Measurements from ENCODE around the gene SUGT1. TPM values are rescaled to one million over a fixed set of nuclear protein-coding genes. Genes with fewer than 3 reads are reported as not detected.

Gene SUGT1
- total RNA-seq, 1 experiment from 2014 or later: 43.2 TPM

GRCh38 chr13:52701728-52702465 is 49.3 kb downstream of the SUGT1 start:
- Histone ChIP-seq H3K27ac (ENCODE audit: low read length) (no peak overlapping the region), H3K4me1 (ENCODE audit: control insufficient read depth, insufficient read depth, low read length) (no peaks in the 10 kb centered on the region), H3K9me3 (ENCODE audit: control insufficient read depth, insufficient read depth, low read depth, low read length) (no peaks in the 10 kb centered on the region), H3K36me3 (ENCODE audit: control insufficient read depth, insufficient read depth, low read length) (no peaks in the 10 kb centered on the region), H3K4me3 (ENCODE audit: low read depth in 2 of 2, low read length in 2 of 2) (no peak overlapping the region), H3K27me3 (ENCODE audit: control insufficient read depth, insufficient read depth, low read length) (no peaks in the 10 kb centered on the region)
- ATAC-seq (no peak), DNase-seq (ENCODE audit: low read depth, low spot score) (no peak)
- BruUV-seq (replicated peaks): no TSS peak
- TF ChIP-seq REST (IDR thresholded peaks at IDR 0.05; ENCODE audit: insufficient read depth in 1 of 2, low read depth in 2 of 2, low read length in 1 of 2) (no peak), TCF7L2 (IDR thresholded peaks at IDR 0.05; ENCODE audit: low read depth, low read length) (no peak), SIN3A (IDR thresholded peaks at IDR 0.05; ENCODE audit: borderline replicate concordance, insufficient read depth, low read depth, low read length) (no peak), CTCF (IDR thresholded peaks at IDR 0.05) (no peak), POLR2AphosphoS5 (IDR thresholded peaks at IDR 0.05; ENCODE audit: low read depth, low read length) (no peak)
- intact Hi-C loops (cut with micrococcal nuclease; ENCODE audit: unreplicated experiment) (no loop called here), in situ Hi-C loops (cut with HindIII; ENCODE audit: low pct_unique_long_range_greater_than_20kb, low sequenced_read_pairs) (no loop called here)
- POLR2A ChIA-PET: no interaction called here
- CTCF ChIA-PET: no interaction called here

GRCh38 chr13:52703482-52703881 is 50.8 kb downstream of the SUGT1 start:
- TF ChIP-seq TCF7L2 (IDR thresholded peaks at IDR 0.05; ENCODE audit: low read depth, low read length) (no peak), POLR2AphosphoS5 (IDR thresholded peaks at IDR 0.05; ENCODE audit: low read depth, low read length) (no peak), CTCF (IDR thresholded peaks at IDR 0.05) (no peak), SIN3A (IDR thresholded peaks at IDR 0.05; ENCODE audit: borderline replicate concordance, insufficient read depth, low read depth, low read length) (no peak), REST (IDR thresholded peaks at IDR 0.05; ENCODE audit: insufficient read depth in 1 of 2, low read depth in 2 of 2, low read length in 1 of 2) (no peak)
- POLR2A ChIA-PET: no interaction called here
- Histone ChIP-seq H3K9me3 (ENCODE audit: control insufficient read depth, insufficient read depth, low read depth, low read length) (no peaks in the 10 kb centered on the region), H3K27me3 (ENCODE audit: control insufficient read depth, insufficient read depth, low read length) (no peaks in the 10 kb centered on the region), H3K4me1 (ENCODE audit: control insufficient read depth, insufficient read depth, low read length) (no peaks in the 10 kb centered on the region), H3K36me3 (ENCODE audit: control insufficient read depth, insufficient read depth, low read length) (no peaks in the 10 kb centered on the region), H3K27ac (ENCODE audit: low read length) (no peak overlapping the region), H3K4me3 (ENCODE audit: low read depth in 2 of 2, low read length in 2 of 2) (no peak overlapping the region)
- ATAC-seq (no peak), DNase-seq (ENCODE audit: low read depth, low spot score) (no peak)
- CTCF ChIA-PET: no interaction called here
- in situ Hi-C loops (cut with HindIII; ENCODE audit: low pct_unique_long_range_greater_than_20kb, low sequenced_read_pairs): no loop called here
- intact Hi-C loops (cut with micrococcal nuclease; ENCODE audit: unreplicated experiment): no loop called here
- BruUV-seq (replicated peaks): no TSS peak
